ENCODE data around the gene HEATR3.
"Not testable (repeated sequence)": the region's sequence is repeated elsewhere in the genome, so short reads cannot be mapped to it uniquely, and the experiment has no call there.

HEATR3 gene

DNA sequence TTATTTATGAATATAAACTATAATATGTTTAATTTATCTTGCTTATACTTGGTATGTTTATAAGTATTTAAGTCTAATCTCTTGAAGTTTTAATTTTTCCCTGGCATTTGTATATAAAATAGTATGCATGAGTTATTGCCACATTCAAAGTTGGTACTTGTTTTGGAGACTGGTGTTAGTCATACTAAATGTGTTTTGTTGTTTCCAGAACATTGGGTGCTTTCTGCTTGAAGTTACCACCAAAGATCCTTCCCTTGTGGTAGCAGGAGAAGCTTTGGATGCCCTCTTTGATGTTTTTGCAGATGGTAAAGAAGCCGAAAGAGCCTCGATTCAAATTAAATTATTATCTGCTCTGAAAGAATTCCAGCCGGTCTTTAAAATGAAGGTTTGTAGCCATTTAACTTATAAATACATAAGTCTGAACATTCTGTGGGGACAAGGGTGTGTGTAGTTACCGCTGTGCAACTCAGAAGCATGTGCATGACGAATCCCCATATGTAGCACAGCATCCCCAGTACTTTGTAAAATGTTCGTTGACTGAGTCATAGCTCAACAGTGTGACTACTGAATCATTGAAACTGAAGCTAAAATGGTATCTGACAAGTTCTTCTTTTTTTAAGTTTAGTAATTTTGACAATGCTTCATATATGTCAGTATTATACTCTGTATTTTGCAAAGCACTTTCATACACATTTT lies 36.4 kb downstream of the HEATR3 start:
- no peak for DNase-seq

DNA sequence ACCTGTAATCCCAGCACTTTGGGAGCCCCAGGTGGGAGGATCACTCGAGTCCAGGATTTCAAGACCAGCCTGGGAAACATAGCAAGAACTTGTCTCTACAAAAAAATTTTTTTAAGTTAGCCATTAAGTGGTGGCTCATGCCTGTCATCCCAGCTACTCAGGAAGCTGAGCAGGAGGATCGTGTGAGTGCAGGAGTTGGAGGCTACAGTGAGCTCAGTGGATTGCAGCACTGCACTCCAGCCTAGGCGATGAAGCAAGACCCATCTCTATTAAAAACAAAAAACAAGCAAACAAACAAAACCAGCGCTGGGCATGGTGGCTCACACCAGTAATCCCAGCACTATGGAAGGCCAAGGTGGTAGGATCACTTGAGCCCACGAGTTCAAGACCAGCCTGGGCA lies 38.0 kb downstream of the HEATR3 start:
- no peak for DNase-seq

DNA sequence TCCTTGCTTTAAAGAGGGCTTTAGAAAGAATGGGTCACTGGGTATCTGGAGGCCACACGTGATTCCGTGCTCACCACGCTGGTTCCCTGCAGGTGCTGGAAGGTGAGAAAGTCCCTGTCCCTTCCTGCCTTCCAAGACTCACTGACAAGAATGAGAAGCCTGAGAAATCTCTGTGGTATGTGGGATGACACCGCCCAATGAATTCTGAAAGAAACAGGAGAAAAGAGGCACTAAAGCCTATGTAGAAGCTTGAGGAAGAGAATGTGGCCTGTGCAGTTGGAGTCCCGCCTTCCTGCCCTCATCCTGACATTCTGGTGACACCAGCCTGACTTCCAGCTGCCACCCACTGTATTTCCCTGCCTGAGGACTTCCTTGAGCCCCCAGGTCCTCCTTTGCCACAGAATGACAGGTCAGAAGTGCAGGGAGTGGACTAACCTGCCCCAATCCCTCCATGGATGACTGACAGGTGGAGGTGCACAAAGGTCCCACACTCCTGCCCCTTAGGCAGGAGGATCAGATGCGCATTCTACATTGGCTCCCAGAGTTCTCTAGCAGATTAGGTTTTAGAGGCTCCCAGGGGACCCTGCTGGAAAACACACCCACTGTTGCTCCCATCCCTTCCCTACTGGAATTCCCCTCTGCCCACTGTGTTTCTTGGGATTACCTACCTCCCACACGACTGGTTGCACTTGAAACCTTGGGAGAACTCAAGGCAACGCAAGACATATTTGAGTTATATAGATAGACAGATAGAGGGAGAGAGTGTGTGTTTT lies 48.8 kb downstream of the HEATR3 start:
- no peak for DNase-seq

DNA sequence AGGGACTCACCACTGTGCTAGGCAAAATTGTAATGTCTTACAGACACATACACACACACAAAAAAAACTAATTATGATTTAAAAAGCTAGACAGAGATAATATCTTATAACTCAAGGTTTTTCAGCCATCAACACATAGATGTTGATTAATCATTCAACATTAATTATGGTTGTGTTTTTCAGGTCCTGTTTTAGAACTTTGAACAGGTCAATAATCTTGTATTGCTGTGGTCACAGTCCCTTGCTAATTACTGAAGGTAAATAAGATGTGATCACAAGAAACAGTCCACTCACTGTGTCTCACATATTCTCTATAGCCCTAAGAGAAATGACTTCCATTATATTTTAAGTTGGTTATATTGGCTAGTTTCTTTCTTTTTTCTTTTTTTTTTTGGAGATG lies 54.9 kb downstream of the HEATR3 start:
- no peak for DNase-seq

DNA sequence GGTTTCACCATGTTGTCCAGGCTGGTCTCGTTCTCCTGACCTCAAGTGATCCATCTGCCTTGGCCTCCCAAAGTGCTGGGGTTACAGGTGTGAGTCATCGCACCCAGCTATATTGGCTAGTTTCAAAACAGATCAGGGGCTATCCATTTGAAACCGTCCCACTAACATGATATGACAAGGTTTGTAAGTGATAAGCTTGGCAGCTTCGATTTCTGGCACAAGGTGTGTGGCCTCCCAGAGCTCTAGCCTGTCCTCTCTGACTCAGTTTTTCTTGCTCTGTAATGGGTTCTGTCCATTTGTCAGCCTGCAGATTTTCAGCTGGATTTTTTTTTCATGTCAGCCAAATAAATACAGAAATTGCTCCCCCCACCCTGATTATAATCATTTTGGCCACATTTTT lies 55.5 kb downstream of the HEATR3 start:
- no peak for DNase-seq

DNA sequence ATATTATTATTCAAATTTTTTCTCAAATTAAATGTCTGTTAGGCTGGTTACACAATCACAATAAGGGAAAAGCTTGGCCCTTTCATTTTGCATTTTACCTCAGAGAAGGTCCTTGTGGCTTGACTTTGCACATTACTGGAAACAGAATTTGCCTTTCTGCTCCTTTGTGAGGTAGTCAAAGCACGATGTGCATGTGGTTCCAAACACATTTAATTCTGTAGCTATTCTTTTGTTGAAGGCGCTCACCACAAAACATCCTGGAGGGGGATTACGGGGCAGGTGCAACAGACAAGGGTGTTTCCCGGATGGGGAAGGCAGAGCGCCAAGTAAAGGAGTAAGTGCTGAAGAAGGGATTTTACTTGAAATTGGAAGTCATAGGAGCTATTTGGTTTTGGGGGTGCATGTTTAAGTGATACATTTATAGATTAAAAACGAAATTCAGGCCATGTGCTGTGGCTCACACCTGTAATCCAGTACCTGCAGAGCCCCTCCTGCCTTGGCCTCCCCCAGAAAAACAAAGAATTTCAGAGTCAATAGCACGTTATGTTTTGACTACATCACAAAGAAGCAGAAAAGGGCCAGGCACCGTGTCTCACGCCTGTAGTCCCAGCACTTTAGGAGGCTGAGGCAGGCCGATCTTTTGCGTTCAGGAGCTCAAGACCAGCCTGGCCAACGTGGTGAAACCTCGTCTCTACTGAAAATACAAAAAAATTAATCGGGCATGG lies 56.1 kb downstream of the HEATR3 start:
- no peak for DNase-seq

DNA sequence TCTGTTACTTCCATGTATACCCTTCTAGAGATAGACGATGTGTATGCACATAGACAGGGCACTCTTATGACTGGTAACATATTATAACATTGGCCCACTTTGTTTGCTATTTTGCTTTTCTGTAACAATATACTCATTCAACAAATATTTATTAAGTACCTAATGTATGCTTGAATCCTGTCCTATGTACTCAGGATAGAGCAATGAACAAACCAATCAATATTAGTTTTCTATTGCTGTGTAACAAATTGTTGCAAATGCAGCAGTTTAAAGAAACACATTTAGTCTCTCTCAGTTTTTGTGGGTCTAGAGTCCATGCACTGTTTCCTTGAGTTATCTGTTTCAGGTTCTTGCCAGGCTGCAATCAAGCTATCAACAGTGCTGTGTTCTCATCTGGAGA lies 57.6 kb downstream of the HEATR3 start:
- DNase-seq: no peak

DNA sequence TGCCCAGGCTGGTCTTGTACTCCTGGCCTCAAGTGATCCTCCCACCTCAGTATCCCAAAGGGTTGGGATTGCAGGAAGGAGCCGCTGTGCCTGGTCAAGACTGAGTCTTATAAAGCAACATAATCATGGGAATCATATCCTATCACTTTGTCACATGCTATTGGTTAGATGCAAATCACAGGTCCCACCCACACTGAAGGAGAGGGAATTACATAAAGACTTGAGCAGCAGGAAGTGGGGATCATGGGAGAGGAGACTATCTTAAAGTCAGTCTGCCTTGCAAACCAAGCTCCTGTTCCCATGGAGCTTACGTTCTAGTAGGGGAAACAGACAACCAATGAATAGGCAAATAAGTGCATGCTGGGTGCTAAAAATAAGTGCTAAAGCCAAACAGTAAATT lies 59.0 kb downstream of the HEATR3 start:
- DNase-seq: no peak

DNA sequence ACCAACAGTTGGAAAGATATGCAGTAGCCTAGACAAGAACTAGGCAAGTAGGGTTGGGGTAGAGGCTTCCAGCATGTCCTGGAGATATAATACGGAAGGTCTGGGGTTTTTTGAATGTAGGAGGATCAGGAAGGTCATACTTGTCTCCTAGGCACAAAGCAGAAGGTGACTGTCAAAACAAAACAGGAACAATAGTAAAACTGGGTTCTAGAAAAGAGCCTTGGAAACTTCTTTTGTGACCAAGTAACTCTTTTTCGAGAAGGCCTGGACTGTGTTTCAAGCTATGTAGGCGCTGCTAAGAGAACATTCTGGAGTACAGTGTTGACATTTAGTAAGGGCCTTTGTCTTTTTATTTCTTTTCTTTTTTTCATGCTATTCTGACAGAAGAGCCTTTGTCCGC lies 60.4 kb downstream of the HEATR3 start:
- no peak for DNase-seq

DNA sequence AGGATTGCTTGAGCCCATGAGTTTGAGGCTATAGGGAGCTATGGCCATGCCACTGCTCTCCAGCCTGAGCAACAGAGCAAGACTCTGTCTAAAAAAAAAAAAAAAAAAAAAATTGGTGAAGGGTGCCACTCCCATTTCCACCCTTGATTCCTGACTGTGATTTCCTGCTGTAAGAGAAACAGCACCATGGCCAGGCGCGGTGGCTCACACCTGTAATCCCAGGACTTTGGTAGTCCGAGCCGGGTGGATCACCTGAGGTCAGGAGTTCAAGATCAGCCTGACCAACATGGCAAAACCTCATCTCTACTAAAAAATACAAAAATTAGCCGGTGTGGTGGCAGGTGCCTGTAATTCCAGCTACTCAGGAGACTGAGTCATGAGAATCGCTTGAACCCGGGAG lies 66.8 kb downstream of the HEATR3 start:
- DNase-seq: not testable (repeated sequence)

DNA sequence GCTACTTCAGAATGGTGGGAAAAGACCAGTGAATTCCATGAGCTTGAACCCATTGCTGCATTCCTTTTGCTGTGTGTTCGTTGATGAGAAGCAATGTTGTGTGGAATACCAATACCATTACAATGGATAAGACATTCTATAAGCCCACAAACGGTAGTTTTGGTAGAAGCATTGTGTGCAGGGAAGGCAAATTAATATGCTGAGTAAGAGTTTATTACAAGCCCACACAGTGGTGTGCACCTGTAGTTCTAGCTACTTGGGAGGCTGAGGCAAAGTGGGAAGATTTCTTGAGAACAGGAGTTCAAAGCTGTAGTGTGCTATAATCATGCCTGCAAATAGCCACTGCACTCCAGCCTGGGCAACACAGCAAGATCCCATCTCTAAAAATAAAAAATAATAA lies 67.4 kb downstream of the HEATR3 start:
- no peak for DNase-seq

DNA sequence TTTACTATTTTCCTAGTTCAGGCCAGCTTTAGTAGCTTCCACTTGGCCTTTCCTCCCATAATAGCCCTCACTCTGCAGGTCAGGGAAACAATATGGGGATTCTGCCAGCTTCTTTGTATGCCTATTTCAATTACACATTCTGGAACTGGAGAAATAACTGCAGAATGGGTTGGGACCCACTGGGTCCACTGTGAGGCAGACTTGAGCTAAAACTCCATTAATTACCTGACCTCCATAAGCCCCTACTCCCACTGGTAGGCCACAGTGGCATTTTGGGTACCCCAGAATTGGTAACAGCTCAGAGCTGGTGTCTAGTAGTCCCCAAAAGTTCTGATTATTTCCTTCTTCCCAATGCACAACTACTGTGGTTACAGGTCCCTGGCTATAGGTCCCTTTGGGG lies 70.6 kb downstream of the HEATR3 start:
- DNase-seq: no peak

DNA sequence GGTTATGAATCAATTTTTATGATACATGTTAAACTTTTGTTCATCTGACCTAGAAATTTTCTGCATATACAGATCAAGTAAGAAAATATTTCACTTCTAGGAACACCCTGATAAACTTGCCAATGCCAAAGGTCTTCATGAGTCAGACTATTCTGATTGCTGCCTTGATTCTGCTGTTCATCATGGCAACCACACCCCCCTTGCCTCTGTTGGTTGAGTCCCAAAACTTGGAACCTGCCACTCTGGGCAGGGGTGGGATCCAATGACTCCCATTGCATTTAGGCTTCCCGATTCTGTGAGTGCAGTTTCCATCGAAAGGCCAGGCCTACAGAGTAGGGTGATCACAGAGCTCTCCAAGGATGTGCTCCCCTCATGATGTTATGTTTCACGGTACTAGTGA lies 71.5 kb downstream of the HEATR3 start:
- DNase-seq: no peak

DNA sequence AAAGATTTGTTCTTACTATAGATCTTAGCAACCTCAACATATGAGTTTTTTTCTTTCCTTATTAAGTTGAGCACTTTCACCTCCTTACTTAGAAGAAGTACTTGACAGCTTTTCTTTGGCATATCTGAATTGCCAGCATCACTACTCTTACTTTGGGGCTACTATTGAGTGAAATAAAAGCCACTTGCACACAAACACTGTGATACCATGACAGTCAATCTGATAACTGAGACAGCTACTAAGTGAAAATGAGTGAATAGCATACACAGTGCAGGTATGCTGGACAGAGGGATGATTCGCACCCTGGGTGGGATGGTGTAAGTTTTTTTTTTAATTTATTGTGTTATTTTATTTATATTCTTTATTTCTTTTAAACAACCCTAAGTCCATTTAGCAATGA lies 73.8 kb downstream of the HEATR3 start:
- no peak for DNase-seq

DNA sequence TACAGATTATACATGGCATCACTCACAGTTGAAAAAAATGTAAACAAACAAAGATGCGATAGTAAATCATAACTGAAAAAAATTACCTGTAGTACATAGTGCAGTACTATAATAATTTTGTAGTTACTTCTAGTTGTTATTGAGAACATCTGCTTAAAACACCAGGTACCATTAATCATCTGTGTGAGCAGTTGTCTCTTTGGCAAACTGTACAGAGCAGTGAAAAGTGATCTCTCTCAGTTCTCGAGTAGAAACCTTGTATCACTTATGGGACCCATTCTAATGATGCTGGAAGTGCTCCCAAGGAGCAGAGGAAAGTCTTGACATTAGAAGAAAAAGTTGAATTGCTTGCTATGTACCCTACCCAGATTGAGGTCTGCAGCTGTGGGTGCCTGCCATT lies 78.4 kb downstream of the HEATR3 start:
- no peak for DNase-seq

DNA sequence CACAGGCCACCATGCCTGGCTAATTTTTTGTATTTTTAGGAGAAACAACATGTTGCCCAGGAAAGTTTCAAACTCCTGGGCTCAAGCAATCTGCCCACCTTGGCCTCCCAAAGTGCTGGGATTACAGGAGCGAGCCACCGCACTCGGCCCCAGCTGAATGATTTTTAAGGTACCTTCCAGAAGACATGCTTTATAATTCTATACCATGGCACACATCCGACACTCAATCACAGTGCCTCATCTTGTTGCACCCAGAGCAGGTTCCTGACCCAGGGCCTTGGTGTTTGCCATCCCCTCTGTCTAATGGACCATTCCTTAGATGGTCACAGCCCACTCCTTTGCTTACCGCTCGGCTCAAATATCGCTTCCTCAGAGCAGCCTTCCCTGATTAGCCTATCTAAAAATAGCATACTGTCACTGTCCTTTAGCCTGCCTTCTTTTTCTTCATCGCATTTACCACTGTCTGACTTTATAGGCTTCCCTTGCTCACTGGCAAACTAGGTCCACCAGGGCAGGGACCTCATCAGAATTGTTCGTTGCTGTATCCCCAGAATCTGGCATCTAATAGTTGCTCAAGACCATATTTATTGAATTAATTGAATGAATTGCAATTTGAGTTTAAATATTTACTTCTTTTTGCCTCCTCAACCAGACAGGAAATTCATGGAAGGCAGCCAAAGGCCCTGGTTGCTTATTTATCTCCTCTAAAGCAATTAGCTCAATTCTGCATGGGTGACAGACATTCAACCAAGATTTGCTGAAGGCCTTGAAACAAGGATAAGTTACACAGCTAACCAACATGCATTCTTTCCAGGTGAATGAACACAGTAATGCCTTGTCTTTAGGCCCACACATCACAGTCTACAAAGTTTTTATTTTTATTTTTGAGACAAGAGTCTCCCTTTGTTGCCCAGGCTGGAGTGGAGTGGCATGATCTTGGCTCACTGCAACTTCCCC lies 81.0 kb downstream of the HEATR3 start:
- DNase-seq: no peak

DNA sequence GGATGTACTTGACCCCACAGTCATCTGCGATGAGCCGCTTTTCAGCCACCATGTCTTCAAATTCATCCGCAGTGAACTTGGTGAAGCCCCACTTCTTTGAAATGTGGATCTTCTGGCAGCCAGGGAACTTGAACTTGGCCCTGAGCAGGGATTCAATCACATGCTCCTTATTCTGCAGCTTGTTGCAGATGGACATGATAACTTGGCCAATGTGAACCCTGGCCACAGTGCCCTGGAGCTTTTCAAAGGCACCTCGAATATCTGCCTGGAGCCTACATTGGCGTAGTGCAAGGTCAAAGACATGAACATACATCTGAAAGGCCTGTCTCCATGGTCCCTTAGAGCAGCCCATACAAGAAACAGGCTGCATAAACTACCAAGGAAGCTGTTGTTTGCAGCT lies 85.6 kb downstream of the HEATR3 start:
- DNase-seq: no peak

DNA sequence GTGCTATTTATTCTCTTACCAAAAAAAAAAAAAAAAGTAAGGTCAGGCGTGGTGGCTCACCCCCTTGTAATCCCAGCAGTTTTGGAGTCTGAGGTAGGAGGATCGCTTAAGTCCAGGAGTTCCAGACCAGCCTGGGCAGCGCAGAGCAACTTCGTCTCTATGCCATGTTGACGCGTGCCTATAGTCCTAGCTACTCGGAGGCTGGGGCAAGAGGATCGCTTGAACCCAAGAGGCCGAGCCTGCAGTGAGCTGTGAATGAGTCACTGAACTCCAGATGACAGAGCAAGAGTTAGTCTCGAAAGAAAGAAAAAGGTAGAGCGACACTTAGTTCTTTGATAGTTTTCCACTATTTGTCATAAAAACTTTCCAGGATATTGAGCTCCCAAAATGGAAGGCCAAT lies 86.0 kb downstream of the HEATR3 start:
- DNase-seq: no peak

DNA sequence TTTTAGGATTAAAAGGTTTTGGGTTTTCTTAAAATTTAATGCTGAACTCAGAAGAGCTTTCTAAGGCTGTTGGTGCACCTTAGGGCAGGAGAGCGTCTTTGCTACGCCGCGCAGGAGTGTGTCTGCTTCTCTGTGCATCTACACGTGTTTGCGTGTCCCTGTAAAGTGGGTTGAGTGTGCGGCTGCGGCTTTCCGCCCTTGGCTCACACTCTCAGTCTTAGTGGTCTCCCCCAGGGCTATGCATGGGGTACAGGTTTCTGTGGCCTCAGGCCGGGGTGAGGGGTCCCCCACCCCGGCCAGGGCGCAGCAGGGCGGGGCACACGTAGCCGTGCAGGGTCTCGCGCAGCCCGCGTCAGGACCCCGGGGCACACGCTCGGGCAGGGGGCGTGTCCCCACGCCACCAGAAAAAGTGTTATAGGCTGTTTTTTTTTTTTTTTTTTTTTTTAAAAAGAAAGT lies 86.6 kb downstream of the HEATR3 start:
- peak in 1 of 2 experiments; percentile 26 for DNase-seq

DNA sequence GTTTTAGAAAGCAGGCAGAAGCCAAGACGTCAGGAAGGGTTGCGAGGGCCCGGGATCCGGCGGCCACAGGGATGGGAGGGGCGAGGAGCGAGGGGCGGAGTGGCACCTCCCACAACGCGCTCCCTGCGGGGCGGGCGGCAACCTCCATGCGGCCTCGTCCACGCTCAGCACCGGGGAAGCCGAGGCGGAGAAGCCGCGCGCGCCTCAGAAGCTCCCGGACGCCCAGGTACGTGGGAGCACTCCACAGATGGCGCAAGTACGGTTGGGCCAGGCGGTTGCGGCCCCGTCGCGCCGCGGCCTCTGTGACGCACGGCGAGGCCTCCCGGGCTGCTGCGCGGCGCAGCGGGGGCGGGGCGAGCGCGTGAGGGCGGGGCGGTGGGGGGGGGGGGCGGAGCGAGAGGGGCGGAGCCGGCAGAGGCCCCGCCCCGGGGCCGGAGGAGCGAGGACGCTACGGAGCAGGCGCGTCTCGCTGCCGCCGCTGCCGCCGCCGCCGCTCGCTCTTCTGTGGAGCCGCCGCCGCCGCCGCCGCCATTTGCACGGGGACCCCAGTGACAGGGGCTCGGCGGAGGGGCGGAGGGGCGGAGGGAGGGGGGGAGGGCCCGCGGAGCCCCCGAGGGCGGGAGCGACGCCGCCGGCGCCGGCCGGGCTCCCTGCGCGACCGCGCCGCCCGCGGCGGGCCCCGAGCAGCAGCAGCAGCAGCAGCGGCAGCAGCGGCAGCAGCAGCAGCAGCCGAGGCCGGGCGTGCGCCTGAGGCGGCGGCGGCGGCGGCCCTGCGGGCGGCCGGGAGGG lies 87.2 kb downstream of the HEATR3 start, which contains the start of gene TENT4B:
Gene TENT4B (plus strand): TSS at position 500 of the 789 bp plus-strand sequence. CDS start 316 bp downstream, outside the sequence.
- peak; percentile 23 to 59 for DNase-seq

DNA sequence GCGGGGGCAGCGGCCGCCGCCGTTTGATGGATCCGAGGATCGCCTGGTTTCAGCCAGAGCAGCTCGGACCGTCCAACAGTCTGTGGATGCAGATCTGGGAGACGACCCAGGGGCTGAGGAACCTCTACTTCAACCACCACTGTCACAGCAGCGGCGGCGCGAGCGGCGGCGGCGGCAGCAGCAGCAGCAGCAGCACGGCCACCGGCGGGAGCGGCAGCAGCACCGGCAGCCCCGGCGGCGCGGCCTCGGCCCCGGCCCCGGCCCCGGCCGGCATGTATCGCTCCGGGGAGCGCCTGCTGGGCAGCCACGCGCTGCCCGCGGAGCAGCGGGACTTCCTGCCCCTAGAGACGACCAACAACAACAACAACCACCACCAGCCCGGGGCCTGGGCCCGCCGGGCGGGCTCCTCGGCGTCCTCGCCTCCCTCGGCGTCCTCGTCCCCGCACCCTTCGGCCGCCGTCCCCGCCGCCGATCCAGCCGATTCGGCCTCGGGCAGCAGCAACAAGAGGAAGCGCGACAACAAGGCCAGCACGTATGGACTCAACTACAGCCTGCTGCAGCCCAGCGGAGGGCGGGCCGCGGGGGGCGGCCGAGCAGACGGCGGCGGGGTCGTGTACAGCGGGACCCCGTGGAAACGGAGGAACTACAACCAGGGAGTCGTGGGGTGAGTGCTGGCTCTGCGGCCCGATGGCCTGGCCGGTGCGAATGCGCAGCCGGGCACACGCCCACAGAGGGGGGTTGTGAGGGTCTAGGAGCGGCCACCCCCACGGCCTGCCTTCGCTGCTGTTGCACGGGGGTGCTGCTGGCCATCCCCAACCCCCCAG lies 88.0 kb downstream of the HEATR3 start:
- no peak for DNase-seq

Data from NCI-H1930 (cell line).